GM19372 (cell line): ENCODE data around the gene UROC1.

ENCODE experiments used
- ATAC-seq: cut with Tn5 transposase; IDR thresholded peaks from one replicate; pipeline ENCODE4 v1.9.1; 2021; ENCODE audit warnings: mild to moderate bottlenecking, low read depth, moderate library complexity; ENCODE audit not compliant: unreplicated experiment

Gene UROC1

GRCh38 chr3:126467611-126467955 is 50.0 kb downstream of the UROC1 start:
- no peak for ATAC-seq

- ATAC-seq = no peak
Measured at GRCh38 chr3:126466886-126467610, 50.5 kb downstream of the UROC1 start.

GRCh38 chr3:126465928-126466544 is 51.5 kb downstream of the UROC1 start:
- no peak for ATAC-seq

- ATAC-seq = no peak
Measured at GRCh38 chr3:126464997-126465396, 52.6 kb downstream of the UROC1 start.

- ATAC-seq = no peak
Measured at GRCh38 chr3:126464494-126464893, 53.1 kb downstream of the UROC1 start.

GRCh38 chr3:126464093-126464492 is 53.5 kb downstream of the UROC1 start:
- no peak for ATAC-seq

- ATAC-seq = no peak
Measured at GRCh38 chr3:126463521-126463920, 54.1 kb downstream of the UROC1 start.

GRCh38 chr3:126461450-126462070 is 56.0 kb downstream of the UROC1 start:
- no peak for ATAC-seq

- ATAC-seq = no peak
Measured at GRCh38 chr3:126460381-126460780, 57.2 kb downstream of the UROC1 start.

GRCh38 chr3:126459763-126460127 is 57.8 kb downstream of the UROC1 start:
- no peak for ATAC-seq

- no peak for ATAC-seq
Measured at GRCh38 chr3:126459111-126459762, 58.3 kb downstream of the UROC1 start.

- no peak for ATAC-seq
Measured at GRCh38 chr3:126456766-126457388, 60.7 kb downstream of the UROC1 start.

GRCh38 chr3:126456211-126456610 is 61.4 kb downstream of the UROC1 start:
- ATAC-seq = no peak

- ATAC-seq = no peak
Measured at GRCh38 chr3:126454437-126455198, 63.0 kb downstream of the UROC1 start.

GRCh38 chr3:126454025-126454424 is 63.5 kb downstream of the UROC1 start:
- ATAC-seq = no peak

GRCh38 chr3:126452213-126452612 is 65.4 kb downstream of the UROC1 start:
- no peak for ATAC-seq

- ATAC-seq = no peak
Measured at GRCh38 chr3:126451511-126451910, 66.1 kb downstream of the UROC1 start.

GRCh38 chr3:126450744-126451143 is 66.8 kb downstream of the UROC1 start:
- ATAC-seq = no peak

- no peak for ATAC-seq
Measured at GRCh38 chr3:126450219-126450618, 67.4 kb downstream of the UROC1 start.

- ATAC-seq = no peak
Measured at GRCh38 chr3:126449621-126450051, 67.9 kb downstream of the UROC1 start.

- no peak for ATAC-seq
Measured at GRCh38 chr3:126448893-126449180, 68.7 kb downstream of the UROC1 start.
